Type B pancreatic cell (in vitro differentiated cells): Measurements from ENCODE around the gene SLC37A3. TPM values are rescaled to one million over a fixed set of nuclear protein-coding genes. Genes with fewer than 3 reads are reported as not detected.
A peak's percentile ranks its signal among the peaks of the same experiment; 100 is the strongest.

Source experiments
- DNase-seq: peaks from one replicate; pipeline ENCODE4 v3.0.0; 2021; ENCODE audit warnings: mixed read lengths; ENCODE audit not compliant: unreplicated experiment; ENCODE audit errors: extremely low spot score
- H3K27ac Mint-ChIP-seq: 2 replicates; pipeline ENCODE4 v1.8.0; 2021; ENCODE audit warnings: mild to moderate bottlenecking, mixed read lengths
- H3K27me3 Mint-ChIP-seq: 2 replicates; pipeline ENCODE4 v1.8.0; 2021; ENCODE audit warnings: mixed read lengths
- H3K36me3 Mint-ChIP-seq: 2 replicates; pipeline ENCODE4 v1.8.0; 2021; ENCODE audit warnings: mixed read lengths
- H3K4me1 Mint-ChIP-seq: one replicate; pipeline ENCODE4 v1.8.0; 2021; ENCODE audit warnings: mixed read lengths; ENCODE audit not compliant: unreplicated experiment
- H3K4me3 Mint-ChIP-seq: 2 replicates; pipeline ENCODE4 v1.8.0; 2021; ENCODE audit warnings: mild to moderate bottlenecking, mixed read lengths
- H3K9me3 Mint-ChIP-seq: 2 replicates; pipeline ENCODE4 v1.8.0; 2021; ENCODE audit warnings: mixed read lengths
- total RNA-seq: library from RNA; stranded (reverse); gene quantifications from 2 replicates; pipeline ENCODE4 v1.2.1, GENCODE V29; 2021; ENCODE audit warnings: low replicate concordance
- TF ChIP-seq, protein P1 (sequence below): fragments of 200-600 bp; sonication (generic); conservative IDR thresholded peaks from 2 replicates; pipeline ENCODE4 v1.5.0; 2021; ENCODE audit warnings: antibody characterized with exemption, mild to moderate bottlenecking

Gene SLC37A3
- total RNA-seq, 1 donor from 2014 or later, result 53.2 TPM

DNA sequence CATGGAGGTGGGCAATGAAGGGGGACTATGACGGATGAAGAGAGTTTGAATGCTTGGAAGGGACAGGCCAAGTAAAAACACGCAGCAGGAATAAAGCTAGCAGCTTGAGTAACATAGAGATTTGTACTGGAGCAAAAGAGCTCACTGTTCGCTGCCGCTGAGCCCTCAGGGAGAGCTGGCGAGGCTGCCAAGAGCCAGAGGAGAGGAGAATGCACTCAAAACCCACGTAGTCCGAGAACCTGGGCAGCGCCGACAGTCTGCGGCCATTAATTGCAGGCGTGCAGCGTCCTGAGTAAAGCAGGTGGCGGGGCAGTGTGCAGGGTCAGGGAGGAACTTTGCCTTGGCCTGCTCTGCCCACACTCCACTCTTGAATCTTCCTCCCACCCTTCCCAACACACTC lies 68.2 kb downstream of the SLC37A3 start:
- Mint-ChIP-seq H3K9me3 (no peaks in the 10 kb centered on the region), H3K4me1 (peaks cover 9% of the 10 kb centered on the region)

DNA sequence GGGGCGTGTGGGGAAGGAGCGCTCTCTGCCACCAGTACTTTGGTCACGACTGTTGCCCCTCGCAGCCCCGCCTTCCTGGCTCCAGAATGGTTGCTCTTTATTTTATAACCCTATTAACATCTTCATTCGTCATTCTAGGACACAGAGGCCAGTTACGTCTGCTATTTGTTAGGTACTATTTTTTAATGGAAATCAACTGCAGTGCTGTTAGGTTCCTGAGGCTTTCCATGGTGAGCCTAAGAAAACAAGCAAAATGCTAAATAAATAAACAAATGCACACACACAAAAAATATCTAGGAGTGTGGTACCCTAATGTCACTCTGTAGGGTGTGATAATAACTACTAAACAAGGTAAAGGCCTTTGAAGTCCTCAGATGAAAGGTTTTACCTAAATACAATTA lies 71.1 kb downstream of the SLC37A3 start:
- TF ChIP-seq, protein P1, sequence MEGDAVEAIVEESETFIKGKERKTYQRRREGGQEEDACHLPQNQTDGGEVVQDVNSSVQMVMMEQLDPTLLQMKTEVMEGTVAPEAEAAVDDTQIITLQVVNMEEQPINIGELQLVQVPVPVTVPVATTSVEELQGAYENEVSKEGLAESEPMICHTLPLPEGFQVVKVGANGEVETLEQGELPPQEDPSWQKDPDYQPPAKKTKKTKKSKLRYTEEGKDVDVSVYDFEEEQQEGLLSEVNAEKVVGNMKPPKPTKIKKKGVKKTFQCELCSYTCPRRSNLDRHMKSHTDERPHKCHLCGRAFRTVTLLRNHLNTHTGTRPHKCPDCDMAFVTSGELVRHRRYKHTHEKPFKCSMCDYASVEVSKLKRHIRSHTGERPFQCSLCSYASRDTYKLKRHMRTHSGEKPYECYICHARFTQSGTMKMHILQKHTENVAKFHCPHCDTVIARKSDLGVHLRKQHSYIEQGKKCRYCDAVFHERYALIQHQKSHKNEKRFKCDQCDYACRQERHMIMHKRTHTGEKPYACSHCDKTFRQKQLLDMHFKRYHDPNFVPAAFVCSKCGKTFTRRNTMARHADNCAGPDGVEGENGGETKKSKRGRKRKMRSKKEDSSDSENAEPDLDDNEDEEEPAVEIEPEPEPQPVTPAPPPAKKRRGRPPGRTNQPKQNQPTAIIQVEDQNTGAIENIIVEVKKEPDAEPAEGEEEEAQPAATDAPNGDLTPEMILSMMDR, result no peak
- peaks cover 6% of the 10 kb centered on the region for H3K36me3 Mint-ChIP-seq
- no peak for DNase-seq
- no peaks in the 10 kb centered on the region for H3K27me3 Mint-ChIP-seq
- H3K4me3 Mint-ChIP-seq, result no peak overlapping the region
- H3K27ac Mint-ChIP-seq, result no peak overlapping the region
- H3K9me3 Mint-ChIP-seq, result no peaks in the 10 kb centered on the region
- peaks cover 9% of the 10 kb centered on the region for H3K4me1 Mint-ChIP-seq

More for the DNA sequence above, 68.2 kb downstream of the SLC37A3 start:
- Mint-ChIP-seq H3K4me3 (no peak overlapping the region), H3K27me3 (no peaks in the 10 kb centered on the region), H3K27ac (no peak overlapping the region), H3K36me3 (peaks cover 14% of the 10 kb centered on the region)
- TF ChIP-seq, protein P1, result no peak
- DNase-seq, result no peak

DNA sequence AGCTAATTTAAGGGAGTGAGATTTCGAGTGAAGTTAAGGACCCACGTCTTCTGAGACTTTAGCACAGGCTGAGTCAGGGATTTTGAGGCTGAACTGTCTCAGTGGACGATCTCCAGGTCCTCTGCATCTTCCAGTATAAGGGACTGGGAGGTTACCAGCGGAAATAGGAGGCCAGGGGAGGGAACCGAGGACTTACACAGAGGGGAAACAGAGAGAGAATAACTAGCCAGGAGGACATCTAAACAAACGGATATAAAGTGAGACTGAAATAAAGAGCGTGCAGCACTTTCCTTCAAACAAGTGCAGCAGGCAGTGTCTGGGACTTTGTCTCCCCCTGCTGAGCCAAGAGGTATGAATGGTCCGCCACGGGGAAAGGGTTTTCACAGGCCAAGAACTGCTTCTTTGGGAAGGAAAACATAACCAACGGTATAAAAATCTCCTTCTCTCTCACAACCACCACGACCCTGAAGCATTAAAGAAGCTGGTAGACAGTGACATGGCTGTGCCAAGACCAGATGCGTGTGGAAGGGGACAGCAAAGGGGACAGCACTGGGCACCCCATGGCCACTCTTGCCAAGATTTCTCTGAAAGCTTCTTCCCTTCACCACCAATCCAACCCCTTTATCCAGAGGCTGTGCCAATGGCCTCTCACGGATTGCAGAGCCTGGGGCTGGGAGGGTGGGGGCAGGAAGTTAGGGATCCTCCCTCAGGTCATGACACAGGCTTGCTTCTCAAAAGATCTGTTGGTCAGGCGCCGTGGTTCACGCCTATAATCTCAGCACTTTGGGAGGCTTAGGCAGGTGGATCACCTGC lies 72.0 kb downstream of the SLC37A3 start:
- H3K27me3 Mint-ChIP-seq, result no peaks in the 10 kb centered on the region
- H3K9me3 Mint-ChIP-seq, result no peaks in the 10 kb centered on the region
- peaks cover 3% of the 10 kb centered on the region for H3K36me3 Mint-ChIP-seq
- TF ChIP-seq, protein P1, result peak; percentile 73
- no peak for DNase-seq
- no peak overlapping the region for H3K27ac Mint-ChIP-seq
- peaks cover 9% of the 10 kb centered on the region for H3K4me1 Mint-ChIP-seq
- H3K4me3 Mint-ChIP-seq, result no peak overlapping the region

DNA sequence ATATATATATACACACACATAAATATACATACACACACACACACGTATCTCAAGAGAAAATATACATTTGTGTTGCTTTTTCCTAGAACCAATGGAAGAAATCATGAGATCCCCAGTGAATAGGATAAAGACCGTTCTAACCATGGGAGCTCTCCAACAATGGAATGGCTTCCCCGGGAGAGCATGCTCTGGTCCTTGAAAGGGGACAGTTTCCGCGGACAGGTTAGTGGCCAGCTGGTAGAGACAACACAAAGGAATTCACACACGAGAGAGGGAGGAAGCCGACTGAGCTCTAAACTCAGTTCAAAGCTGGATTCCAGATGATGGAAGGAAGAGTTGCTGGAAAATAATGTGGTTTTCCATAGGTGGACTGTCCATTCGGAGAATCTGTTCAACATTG lies 72.7 kb downstream of the SLC37A3 start:
- no peak overlapping the region for H3K27ac Mint-ChIP-seq
- no peaks in the 10 kb centered on the region for H3K36me3 Mint-ChIP-seq
- H3K27me3 Mint-ChIP-seq, result no peaks in the 10 kb centered on the region
- H3K4me1 Mint-ChIP-seq, result peaks cover 9% of the 10 kb centered on the region
- H3K4me3 Mint-ChIP-seq, result no peak overlapping the region
- H3K9me3 Mint-ChIP-seq, result no peaks in the 10 kb centered on the region
- TF ChIP-seq, protein P1, result no peak
- no peak for DNase-seq

DNA sequence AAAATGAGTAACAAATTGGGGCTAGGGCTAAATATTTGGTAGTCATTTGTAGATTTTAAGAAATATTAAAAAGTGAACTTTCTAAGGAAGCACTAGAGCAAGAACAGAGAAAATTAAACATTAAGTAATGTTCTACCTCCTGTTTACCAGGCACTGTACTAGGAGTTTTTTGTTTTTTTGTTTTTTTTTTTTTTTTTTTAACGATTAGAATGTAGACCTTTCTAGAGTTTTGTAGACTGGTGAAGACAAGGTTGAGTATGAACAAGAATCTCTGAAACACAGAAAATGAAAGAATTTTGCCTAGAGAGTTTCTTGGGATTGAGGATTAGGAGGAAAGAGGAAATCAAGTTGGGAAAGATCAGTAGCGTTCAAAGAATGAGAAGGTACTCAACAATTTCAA lies 73.6 kb downstream of the SLC37A3 start:
- H3K36me3 Mint-ChIP-seq, result no peaks in the 10 kb centered on the region
- H3K27ac Mint-ChIP-seq, result no peak overlapping the region
- no peaks in the 10 kb centered on the region for H3K9me3 Mint-ChIP-seq
- TF ChIP-seq, protein P1, result no peak
- H3K4me3 Mint-ChIP-seq, result no peak overlapping the region
- no peak for DNase-seq
- H3K4me1 Mint-ChIP-seq, result peaks cover 9% of the 10 kb centered on the region
- no peaks in the 10 kb centered on the region for H3K27me3 Mint-ChIP-seq
